ENCODE data around the gene LGI1. TPM values are rescaled to one million over a fixed set of nuclear protein-coding genes. Genes with fewer than 3 reads are reported as not detected.

The LGI1 gene
- total RNA-seq, 1 donor from 2014 or later = 4.2 TPM

Other genes with a start within 250 kb of the LGI1 start
- 6.1 TPM for gene FFAR4, start 191.3 kb upstream of the LGI1 start, total RNA-seq
- 59.9 TPM for gene RBP4, start 156.7 kb upstream of the LGI1 start, total RNA-seq
- gene PDE6C, start 145.4 kb upstream of the LGI1 start, total RNA-seq = not detected
- 12.5 TPM for gene FRA10AC1, start 55.3 kb upstream of the LGI1 start, total RNA-seq
- 1.6 TPM for gene SLC35G1, start 136.0 kb downstream of the LGI1 start, total RNA-seq
- 3.5 TPM for gene PLCE1, start 236.0 kb downstream of the LGI1 start, total RNA-seq